Stimulated activated CD4-positive, alpha-beta T cell treated with anti-CD3 and anti-CD28 coated beads, Interleukin-2, amount 100 ng/mL, for 4 hours (primary cell): ENCODE results near the gene MAP3K4.
"Not testable (repeated sequence)": the region's sequence is repeated elsewhere in the genome, so short reads cannot be mapped to it uniquely, and the experiment has no call there.

ENCODE experiments used
- DNase-seq: peaks from one replicate; pipeline ENCODE4 v3.0.0-alpha.2; 2020; ENCODE audit warnings: low read depth

The MAP3K4 gene

DNA sequence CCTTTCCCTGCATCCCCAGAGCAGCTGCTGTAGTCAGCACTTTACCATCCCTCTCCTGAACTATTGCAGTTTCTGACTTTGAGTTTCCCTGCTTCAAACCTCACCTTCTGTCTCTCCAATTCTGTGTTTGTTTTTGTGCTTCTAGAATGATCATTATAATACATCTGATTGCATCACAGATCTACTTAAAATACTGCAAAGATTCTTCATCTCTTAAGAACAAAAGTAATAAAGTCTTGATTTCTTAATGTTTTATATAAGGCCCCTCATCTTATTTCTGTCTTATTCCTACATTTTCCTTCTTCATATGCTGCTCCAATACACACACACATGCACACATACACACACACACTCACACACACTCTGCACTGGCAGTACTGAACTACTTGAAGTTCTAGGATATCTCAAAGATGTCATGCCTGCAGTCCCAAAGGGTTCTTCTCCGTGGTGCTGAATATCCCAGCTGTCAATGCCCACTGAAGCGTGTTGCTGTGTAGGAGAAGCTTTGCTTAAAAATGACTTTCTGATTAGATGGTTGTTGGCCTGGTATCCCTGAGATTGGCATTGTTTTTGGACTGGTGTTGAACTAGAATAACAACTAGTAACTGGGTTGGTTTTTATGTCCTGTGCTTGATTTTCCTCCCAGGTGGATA lies 97.2 kb downstream of the MAP3K4 start:
- no peak for DNase-seq

DNA sequence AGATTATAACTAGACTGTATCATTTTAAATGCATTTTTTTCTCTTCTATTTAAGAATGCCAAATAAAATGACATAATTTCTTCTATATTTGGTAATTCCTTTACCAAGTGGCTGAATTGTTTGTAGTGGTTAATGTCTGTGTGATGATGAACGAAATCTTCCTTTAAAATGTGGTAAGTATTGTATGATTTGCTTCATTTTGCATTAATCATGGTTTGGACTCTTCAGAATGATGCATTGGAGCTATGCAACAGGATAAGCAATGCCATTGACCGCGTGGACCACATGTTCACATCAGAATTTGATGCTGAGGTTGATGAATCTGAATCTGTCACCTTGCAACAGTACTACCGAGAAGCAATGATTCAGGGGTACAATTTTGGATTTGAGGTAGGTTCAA lies 99.6 kb downstream of the MAP3K4 start:
- no peak for DNase-seq

DNA sequence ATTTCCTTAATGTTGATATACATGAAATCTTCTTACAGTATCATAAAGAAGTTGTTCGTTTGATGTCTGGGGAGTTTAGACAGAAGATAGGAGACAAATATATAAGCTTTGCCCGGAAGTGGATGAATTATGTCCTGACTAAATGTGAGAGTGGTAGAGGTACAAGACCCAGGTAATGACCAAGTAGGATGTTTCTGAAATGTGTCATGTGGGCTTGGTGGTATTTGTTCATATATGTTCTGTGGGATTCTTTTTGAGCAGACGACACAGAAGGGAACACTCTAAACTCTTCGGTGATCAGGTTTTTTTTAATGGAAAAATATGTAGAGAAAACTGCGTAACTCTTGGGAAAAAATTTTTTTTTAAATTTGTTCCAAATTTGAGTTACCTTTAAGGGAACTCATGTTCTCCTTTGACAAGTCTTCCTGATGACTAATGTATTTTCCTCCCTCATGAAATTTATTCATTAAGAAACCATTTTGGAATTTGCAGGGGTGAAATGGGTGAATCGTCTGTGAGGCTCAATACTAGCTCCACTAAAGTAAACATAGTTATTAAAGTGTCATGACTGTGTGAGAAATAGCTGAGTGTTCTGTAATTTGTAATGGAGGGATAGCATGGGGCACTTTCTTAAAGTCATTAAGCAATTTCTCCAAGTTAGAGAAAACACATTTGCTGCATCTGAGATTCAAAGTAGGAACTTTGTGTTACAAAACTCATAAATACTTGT lies 100.6 kb downstream of the MAP3K4 start:
- no peak for DNase-seq

DNA sequence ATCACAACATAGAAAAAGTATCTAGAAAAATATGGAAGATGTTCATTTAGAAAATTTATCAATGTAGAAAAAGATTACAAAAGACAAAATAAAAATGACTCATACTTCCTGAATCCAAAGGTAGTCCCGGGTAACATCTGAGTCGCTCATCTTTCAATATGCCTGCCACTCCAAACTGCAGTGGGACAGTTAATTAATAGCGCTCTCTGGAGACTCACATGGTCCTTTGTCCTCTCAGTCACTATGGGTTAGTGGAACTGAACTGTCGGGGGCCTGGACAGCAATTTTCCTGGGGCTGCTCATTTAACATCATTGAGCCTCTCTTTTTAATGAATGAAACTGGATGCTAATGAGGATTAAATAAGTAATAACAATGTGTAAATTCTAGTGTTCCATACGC lies 103.4 kb downstream of the MAP3K4 start:
- DNase-seq, result no peak

DNA sequence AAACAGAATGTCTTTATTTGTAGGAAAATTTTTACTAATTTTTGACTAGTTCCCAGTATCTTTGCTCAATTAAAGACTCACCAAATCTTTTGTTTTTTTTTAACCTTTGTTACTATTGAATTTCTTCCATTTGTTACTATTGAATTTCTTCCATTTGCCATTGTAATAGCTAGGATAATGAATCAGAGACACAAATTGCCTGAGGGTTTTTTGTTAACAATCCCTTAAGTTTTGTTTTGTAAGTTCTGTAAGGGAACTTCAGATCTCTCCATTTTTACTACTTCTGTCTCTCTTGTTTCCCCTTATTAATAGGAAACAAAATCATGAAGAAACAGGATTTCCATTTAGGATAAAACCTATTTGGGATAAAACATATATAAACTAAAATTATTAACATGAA lies 104.3 kb downstream of the MAP3K4 start:
- no peak for DNase-seq

DNA sequence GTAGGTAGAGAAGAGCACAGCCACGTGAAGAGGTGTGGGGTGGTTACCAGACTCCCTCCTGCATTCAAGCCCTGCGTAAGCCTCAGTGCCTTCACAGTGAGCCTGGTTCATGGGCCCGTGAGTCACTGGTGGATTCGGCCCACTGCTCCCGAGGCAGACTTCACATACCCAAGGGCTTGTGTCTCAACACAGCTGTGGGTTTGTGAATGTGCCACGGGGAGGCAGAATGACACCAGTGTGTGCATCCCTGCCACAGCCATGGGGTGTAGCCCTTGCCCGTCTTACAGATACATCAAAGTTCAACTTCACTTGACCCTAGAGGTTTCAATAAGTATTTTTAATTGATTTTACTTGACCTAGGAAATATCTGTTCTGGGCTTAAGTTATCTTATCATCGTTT lies 108.5 kb downstream of the MAP3K4 start:
- no peak for DNase-seq

DNA sequence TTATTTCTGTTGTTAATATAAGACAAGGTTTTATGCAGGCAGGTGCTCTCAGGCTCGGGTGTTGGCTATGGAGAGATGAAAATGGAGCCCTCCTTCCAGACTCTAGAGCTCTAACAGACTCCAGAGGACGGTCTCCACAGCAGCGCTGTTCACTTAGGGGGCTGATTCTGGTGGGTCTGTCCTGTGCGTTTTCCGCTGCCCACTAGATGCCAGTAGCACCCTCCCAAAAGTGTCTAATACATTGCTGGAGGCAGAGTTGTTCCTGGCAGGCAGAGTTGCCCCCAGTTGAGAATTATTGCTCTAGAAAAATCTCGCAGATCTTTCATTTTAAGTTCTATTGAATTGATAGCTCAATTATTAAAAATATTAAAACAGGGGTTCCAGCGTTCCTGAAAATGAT lies 109.9 kb downstream of the MAP3K4 start:
- no peak for DNase-seq

DNA sequence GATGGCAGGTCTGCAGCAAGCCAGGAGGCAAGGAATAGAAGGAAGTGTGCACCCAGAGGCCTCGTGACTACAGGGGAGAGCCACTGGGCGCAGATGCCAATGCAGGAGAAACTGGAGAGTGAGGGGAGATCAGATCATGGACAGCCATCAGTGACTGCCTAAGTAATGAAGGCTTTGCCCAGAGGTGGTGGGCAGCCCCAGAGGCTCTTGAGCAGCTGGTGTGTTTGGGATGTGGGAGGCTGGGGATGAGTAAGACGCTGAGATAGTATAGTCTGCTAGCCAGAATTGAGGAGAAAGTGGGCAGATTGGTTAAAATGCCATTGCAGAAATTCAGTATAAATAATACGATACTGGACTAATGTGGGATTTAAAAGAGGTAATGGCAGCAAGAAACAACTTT lies 111.9 kb downstream of the MAP3K4 start:
- DNase-seq, result no peak

DNA sequence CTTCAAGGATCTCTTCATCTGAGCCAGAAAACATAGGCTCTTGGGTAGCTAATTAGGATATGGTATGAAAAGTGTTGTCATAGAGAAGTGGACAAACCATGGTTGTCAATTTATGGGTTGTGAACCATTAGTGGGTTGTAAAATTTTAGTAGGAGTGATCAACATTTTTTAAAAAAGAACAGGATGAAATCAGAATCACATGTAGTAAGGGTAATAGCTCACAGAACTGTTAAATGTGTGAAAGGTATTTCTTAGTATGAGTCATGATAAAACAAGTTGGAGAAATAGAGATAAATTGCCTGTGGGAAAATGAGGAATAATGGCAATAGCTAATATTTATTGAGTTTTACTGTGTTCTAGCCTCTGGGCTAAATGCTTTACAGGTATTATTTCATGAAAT lies 113.4 kb downstream of the MAP3K4 start:
- no peak for DNase-seq

DNA sequence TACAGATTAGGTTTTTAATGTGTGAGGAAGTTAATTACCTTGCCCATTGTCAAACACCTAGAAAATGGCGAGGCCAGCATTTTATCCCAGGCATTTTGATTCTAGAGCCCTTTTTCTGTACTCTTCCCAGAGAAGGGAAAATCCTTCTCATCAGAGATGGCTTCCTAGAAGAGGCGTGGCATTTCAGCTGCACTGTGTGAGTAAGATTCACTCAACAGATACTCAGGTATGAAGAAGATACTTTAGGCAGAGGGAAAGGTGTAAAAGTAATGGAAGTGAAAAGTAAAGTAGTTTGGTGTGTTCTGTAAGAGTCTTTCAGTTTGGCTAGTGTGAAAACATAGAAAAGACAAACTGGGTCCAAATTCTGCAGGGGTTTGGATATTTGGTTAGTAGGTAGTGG lies 113.8 kb downstream of the MAP3K4 start:
- DNase-seq, result no peak

DNA sequence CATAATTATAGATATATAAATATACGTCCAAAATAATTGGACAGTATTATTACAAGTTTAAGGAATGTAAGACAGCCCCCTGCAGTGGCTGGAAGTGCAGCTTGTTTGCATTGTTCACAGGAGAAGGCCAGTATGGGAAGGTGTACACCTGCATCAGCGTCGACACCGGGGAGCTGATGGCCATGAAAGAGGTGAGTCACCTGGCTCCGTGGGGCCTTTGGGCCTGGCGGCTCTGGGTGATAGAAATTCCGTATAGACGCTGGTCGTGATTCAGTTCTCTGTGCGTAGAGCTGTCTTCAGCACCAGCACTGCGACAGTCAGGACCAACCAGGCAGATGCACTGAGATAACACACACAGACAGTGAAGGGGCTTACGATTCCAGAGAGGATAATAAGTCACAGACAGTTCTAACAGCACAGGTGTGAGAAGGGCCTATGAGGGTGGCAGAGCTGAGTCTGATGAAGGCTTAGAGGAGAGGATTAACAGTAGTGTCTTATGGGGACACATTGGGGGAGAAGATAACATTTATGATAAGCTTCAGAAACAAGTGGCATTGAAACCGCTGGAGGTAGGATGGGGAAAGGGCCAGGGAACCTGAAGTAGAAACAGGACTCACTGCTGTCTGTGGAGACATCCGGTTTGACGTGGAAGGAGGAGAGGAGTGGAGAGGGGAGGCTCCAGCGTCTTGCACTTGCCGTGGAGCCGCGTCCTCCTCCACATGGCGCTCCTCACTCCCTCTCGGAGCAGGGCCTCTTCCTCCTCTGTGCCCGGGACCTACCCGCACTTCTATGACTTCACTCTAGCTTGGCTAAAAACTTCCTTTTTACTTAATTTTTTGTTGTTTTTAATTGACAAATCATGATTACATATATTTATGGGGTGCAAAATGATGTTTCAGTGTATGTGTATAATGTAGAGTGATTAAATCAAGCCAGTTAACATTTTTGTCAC lies 116.5 kb downstream of the MAP3K4 start:
- no peak for DNase-seq

DNA sequence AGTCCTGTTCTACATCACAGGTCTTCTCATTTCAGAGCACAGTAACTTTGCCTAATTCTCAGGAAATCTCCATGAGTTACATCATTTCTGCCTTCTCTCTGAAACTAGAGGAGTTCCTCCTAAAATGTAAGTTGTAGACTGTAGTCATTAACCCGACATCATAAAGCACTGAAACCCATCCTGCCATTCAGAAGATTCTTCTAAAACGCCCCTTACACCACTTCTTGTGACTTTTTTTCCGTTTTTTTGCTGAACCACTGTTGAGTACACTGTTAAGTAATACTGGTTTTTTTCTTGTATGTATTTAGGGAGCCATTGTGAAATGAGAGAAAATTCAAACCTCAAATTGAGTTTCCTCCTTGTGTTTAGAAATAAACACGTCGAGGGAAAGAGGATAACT lies 117.3 kb downstream of the MAP3K4 start:
- no peak for DNase-seq

DNA sequence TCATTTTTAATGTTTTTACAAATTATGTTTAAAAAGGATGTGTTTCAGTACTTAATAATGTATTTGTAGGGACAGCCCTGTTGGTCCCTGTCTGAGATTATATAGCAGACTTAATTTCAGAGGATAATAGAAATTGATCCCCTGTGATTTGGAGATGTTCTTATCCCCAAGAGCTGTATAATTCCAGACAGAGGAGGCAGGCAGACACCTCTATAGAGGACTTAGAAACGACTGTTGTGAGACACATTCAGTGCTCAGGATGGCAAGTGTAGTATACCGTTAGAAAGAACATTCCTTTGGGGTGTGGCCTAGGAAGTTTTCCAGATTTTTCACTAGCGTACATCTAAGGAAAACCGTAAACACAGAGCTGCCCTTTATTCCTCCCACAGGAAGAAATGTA lies 117.8 kb downstream of the MAP3K4 start:
- DNase-seq, result no peak

DNA sequence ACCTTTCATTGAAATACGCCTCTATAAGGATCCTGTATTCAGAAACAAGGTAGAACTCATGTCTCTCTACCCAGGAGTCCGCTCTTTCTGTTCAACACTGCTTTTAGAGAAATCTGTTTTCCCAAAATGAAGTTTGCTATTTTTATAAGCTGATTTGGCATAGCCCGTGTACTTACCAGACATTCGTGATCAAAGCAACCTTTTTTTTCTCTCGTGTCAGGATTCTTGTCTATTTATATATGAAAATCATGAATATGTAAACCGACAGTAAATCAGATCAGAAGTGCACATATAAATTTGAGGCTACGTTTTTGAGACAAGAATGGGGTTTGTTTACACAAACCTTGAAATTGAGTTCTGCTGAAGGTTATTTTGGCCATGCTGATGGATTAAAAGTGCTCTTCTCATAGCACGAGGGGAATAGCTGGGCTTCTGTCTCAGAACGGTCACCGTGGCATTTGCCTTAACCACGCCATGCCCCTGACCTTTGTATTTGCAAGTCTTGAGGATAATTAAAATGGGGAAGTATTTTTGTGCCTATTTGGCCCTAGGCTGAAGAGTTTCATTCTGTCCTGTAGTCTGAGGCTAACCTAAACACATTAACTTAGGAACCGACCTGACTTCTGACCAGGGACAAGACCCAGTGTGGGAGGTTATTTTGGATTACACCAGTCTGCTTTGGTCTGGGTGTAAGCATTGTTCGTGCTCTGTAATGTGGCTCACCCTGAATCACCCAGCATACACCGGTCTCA lies 118.6 kb downstream of the MAP3K4 start:
- DNase-seq, result no peak

DNA sequence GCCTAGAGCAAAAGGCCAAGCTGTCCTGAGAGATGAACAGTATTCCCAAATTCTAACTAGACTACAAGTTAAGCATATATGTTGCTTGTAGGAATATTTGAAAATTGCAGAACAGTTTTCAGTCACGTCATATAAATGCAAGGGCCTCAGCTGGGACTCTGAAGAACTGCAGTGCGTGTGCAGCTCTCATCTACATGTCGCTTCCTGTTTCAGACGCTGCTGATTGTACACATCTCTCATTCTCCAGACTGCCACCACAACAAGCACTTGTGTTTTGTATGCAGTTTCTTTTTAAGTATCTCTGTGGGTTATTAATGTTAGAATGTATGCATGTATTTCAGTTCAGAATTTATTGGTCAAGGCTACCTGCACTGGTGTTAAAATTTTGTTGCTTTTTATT lies 119.7 kb downstream of the MAP3K4 start:
- no peak for DNase-seq

DNA sequence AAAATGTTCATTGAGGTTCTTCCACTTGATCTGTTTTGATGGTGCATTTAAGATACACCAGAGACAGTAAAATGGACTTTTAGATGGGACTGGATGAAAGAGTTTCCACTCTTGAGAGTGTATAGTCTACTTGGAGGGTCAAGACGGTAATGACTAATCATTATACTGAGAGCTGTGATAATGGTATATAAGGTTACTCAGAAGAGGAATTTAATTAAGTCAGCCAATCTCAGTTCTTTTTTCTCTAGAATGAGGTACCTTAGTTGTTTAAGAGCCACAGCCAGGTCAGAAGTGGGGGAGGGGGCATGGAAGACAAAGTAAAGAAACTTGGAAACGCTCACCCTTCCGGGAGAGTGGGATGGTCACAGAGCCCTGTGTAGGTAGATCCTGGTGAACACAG lies 123.9 kb downstream of the MAP3K4 start:
- no peak for DNase-seq

DNA sequence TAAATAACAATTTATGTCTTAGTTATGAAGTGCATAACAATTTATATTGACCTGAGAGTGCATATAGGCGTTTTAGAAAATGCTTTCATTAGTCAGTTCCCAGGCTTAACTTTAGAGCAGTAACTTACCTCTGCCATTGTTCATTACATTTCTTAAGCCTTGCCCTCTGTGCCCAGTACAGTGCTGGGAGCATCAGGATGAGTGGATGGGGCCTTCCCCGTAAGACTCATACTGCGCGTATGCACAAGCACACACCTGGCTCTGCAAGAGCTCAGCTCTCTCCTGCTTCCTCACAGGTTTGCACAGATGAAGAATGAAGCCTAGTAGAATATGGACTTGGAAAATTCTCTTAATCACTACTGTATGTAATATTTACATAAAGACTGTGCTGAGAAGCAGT lies 125.0 kb downstream of the MAP3K4 start:
- no peak for DNase-seq

DNA sequence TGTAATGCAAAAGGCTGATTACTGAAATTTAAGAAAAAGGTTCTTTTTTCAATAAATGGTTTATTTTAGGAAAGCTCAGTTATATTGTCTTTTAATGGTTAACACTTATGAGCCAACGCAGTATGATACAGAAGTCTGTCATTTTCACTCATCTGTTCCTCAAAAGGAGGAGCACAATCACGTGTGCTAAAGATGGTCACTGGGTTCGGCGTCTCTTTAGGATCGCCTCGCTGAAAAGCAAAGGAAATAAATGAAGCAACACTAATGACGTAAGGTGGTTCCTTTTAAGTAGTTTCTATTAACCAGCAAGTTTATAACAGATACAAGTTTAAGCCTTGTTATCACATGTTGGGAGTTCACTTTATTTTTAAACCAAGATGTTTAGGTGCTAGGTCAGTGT lies 125.7 kb downstream of the MAP3K4 start:
- no peak for DNase-seq

DNA sequence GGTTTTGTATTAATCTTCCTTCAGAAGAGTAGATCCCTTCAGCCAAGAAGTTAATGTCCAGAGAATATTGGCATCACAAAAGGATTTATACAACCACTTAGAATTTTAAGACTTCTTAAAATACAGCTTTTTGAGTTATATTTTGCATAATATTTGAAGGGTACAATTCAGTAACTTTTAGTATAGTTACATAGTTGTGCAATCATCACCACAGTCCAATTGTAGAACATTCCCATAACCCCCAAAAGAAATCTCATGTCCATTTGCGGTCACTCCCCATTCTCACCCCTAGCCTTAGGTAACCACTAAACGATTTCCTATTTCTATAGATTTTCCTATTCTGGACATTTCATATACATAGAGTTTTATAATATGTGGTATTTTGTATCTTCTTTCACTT lies 126.4 kb downstream of the MAP3K4 start:
- DNase-seq, result no peak

DNA sequence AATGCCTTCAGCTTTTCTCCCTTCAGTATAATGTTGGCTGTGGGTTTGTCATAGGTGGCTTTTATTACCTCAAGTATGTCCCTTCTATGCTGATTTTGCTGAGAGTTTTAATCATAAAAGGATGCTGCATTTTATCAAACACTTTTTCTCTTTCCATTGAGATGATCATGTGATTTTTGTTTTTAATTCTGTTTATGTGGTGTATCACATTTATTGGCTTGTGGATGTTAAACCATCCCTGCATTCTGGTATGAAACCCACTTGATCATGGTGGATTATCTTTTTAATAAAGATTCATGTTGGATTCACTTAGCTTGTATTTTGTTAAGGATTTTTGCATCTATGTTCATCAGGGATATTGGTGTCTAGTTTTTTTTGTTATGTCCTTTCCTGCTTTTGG lies 131.8 kb downstream of the MAP3K4 start:
- DNase-seq, result not testable (repeated sequence)

DNA sequence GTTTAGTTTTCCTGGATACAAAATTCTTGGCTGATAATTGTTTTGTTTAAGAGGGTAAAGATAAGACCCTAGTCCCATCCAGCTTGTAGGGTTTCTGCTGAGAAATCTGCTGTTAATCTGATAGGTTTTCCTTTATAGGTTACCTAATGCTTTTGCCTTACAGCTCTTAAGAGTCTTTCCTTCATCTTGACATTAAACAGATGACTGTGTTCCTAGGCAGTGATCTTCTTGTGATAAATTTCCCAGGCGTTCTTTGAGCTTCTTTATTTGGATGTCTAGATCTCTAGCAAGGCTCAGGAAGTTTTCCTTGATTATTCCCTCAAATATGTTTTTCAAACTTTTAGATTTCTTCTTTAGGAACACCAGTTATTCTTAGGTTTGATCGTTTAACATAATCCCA lies 134.0 kb downstream of the MAP3K4 start:
- DNase-seq, result no peak

DNA sequence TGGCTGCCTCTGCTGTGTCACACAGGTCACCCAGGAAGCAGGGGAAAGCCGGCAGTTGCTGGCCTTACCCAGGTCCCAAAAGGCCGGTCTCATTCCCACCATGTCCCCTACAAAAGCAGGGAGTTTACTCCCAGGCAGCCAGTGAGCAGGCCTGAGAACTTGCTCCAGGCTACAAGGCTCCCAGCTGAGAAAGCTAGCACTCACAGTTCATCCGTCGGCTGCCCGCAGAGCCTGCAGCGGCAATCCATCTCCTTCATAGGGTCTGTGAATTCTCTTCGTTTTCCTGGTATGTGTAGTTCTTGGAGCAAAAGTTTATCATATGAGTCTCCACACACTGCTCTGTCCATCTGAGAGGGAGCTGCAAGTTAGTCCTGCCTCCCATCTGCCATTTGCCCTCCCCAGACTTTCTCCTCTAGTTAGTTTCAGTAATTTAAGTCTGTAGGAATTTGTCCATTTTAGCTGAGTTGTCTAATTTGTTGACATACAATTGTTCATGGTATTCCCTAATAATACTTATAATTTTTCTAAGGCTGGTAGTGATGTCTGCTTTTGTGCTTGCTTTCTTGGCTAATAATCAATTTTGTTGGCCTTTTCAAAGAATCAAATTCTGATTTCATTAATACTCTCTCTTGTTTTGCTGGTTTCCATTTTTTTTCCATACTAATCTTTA lies 135.6 kb downstream of the MAP3K4 start:
- no peak for DNase-seq
